ENCODE measurements around the gene PSME3.

The PSME3 gene

DNA sequence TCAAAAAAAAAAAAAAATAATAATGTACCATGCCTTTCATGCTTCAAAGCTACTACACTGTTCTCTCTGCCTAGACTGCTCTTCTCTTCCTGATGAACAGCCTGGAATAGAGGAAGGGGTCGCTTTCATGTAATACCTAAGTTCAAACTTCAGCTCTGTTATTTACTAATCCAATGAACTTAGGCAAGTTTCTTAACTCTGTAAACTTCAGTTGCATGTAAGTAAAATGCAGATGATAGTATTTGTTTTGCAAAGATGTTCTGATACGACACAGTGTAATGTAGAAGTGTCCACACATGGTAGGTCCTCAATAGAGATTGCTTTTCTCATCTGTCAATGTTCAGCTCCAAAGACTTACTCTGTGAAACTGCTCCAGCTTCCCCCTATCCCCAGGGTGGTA lies 41.2 kb upstream of the PSME3 start:
- in situ Hi-C loops (cut with HindIII; ENCODE audit: low pct_ligation_motif_present, low sequenced_read_pairs), result no loop called here
- Histone ChIP-seq H3K27ac (no peak overlapping the region), H3K36me3 (replicated peaks) (peaks cover 15% of the 10 kb centered on the region), H3K4me3 (ENCODE audit: low read depth, low read length) (no peak overlapping the region), H3K27me3 (replicated peaks) (no peaks in the 10 kb centered on the region)
- TF ChIP-seq, protein P1, sequence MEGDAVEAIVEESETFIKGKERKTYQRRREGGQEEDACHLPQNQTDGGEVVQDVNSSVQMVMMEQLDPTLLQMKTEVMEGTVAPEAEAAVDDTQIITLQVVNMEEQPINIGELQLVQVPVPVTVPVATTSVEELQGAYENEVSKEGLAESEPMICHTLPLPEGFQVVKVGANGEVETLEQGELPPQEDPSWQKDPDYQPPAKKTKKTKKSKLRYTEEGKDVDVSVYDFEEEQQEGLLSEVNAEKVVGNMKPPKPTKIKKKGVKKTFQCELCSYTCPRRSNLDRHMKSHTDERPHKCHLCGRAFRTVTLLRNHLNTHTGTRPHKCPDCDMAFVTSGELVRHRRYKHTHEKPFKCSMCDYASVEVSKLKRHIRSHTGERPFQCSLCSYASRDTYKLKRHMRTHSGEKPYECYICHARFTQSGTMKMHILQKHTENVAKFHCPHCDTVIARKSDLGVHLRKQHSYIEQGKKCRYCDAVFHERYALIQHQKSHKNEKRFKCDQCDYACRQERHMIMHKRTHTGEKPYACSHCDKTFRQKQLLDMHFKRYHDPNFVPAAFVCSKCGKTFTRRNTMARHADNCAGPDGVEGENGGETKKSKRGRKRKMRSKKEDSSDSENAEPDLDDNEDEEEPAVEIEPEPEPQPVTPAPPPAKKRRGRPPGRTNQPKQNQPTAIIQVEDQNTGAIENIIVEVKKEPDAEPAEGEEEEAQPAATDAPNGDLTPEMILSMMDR (IDR thresholded peaks at IDR 0.05; ENCODE audit: low read depth, low read length, missing control alignments), result no peak
- DNase-seq, result no peak

DNA sequence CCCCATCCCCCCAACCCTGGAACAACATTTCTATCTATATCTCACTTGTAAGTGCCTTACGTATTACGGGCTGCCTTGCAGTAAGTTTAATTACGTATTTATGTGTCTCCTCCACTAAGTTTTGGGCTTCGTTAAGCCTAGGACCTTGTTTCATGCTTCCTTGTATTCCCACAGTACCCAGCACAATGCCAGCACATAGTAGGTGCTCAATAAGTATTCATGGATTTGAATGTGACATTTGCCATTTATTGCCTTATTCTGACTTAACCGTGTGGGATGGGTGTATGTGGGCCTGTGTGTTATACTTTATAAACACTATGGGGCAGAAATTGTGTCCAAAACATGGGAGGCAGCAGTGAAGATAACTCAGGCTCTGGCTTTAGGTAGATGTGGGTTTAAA lies 40.7 kb upstream of the PSME3 start:
- Histone ChIP-seq H3K27me3 (replicated peaks) (no peaks in the 10 kb centered on the region), H3K36me3 (replicated peaks) (peaks cover 10% of the 10 kb centered on the region), H3K4me3 (ENCODE audit: low read depth, low read length) (no peak overlapping the region), H3K27ac (no peak overlapping the region)
- DNase-seq, result no peak
- TF ChIP-seq, protein P1 (IDR thresholded peaks at IDR 0.05; ENCODE audit: low read depth, low read length, missing control alignments), result no peak
- in situ Hi-C loops (cut with HindIII; ENCODE audit: low pct_ligation_motif_present, low sequenced_read_pairs), result no loop called here

DNA sequence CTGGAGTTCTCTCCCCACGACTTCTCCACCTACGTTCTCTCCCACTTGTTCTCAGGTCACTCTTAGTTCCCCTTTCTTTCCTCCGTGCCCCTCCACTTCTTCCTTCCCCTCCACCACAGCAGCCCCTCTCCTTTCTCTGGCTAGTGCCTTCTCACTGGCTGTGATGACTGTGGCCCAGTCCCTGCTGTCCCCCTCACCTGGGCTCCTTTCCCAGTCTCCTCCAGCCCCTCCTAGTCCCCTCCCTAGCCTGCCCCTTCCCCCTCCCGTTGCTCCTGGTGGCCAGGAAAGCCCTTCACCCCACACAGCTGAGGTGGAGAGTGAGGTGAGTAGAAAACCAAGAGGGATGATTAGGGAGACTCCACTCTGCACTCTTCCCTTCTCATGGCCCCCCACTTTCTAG lies 38.1 kb upstream of the PSME3 start:
- Histone ChIP-seq H3K36me3 (replicated peaks) (no peaks in the 10 kb centered on the region), H3K4me3 (ENCODE audit: low read depth, low read length) (no peak overlapping the region), H3K27me3 (replicated peaks) (no peaks in the 10 kb centered on the region), H3K27ac (no peak overlapping the region)
- TF ChIP-seq, protein P1 (IDR thresholded peaks at IDR 0.05; ENCODE audit: low read depth, low read length, missing control alignments), result no peak
- no peak for DNase-seq
- in situ Hi-C loops (cut with HindIII; ENCODE audit: low pct_ligation_motif_present, low sequenced_read_pairs), result no loop called here

DNA sequence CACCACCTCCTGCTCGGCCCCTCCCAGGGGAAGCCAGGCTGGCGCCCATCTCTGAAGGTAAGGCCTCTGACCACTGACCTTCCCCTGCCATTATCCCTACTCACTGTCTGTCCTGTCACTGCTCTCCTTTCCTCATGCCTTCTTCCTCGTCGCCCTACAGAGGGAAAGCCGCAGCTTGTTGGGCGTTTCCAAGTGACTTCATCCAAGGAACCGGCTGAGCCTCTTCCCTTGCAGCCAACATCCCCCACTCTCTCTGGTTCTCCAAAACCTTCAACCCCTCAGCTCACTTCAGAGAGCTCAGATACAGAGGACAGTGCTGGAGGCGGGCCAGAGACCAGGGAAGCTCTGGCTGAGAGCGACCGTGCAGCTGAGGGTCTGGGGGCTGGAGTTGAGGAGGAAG lies 37.7 kb upstream of the PSME3 start:
- Histone ChIP-seq H3K36me3 (replicated peaks) (no peaks in the 10 kb centered on the region), H3K27ac (no peak overlapping the region), H3K27me3 (replicated peaks) (no peaks in the 10 kb centered on the region), H3K4me3 (ENCODE audit: low read depth, low read length) (no peak overlapping the region)
- TF ChIP-seq, protein P1 (IDR thresholded peaks at IDR 0.05; ENCODE audit: low read depth, low read length, missing control alignments), result no peak
- DNase-seq, result no peak
- in situ Hi-C loops (cut with HindIII; ENCODE audit: low pct_ligation_motif_present, low sequenced_read_pairs), result no loop called here

DNA sequence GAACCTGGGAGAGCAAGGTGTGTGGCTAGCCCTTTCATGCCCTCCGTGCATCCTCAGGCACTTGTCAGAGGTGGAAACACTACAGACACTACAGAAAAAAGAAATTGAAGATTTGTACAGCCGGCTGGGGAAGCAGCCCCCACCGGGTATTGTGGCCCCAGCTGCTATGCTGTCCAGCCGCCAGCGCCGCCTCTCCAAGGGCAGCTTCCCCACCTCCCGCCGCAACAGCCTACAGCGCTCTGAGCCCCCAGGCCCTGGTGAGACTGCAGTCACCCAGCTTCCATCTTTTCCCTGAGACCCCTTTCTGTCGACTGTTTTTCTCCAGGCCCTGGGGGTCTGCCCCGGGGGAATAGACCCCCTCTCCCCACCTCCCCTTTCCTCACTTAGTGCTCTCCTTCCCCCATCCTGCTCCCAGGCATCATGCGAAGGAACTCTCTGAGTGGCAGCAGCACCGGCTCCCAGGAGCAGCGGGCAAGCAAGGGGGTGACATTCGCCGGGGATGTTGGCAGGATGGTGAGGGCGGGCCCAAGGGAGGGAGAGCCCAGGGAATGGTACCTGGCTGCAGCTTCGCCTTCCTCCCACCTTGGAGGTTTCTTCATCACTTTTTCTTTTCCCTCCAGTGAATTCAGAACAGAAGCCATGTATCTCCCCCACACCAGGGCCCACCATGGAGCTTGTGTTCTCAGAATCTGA lies 37.0 kb upstream of the PSME3 start:
- in situ Hi-C loops (cut with HindIII; ENCODE audit: low pct_ligation_motif_present, low sequenced_read_pairs), result no loop called here

More for the DNA sequence above, 37.0 kb upstream of the PSME3 start:
- H3K27ac ChIP-seq, result no peak overlapping the region
- no peak overlapping the region for H3K4me3 ChIP-seq (ENCODE audit: low read depth, low read length)
- TF ChIP-seq, protein P1 (IDR thresholded peaks at IDR 0.05; ENCODE audit: low read depth, low read length, missing control alignments), result no peak
- H3K36me3 ChIP-seq (replicated peaks), result no peaks in the 10 kb centered on the region
- no peak for DNase-seq
- H3K27me3 ChIP-seq (replicated peaks), result no peaks in the 10 kb centered on the region

All from brain microvascular endothelial cell (primary cell).